CMK (cell line): ENCODE results near the gene DPP9.
"Not testable (repeated sequence)": the region's sequence is repeated elsewhere in the genome, so short reads cannot be mapped to it uniquely, and the experiment has no call there.

Source experiments
- DNase-seq: peaks from one replicate; pipeline ENCODE4 v3.0.0-alpha.2; 2010; ENCODE audit warnings: low read depth

DPP9 gene

GRCh38 chr19:4723595-4724514 is at the start of gene DPP9:
Gene DPP9 (minus strand): TSS chr19:4723842. CDS start chr19:4719906, 3,936 bp downstream.
- DNase-seq, result peak; percentile 99

GRCh38 chr19:4773047-4773640 is 49.5 kb upstream of the DPP9 start:
- DNase-seq, result no peak

- no peak for DNase-seq
These were observed 48.9 kb upstream of the DPP9 start for GRCh38 chr19:4772566-4772965.

GRCh38 chr19:4768934-4769777 is 45.5 kb upstream of the DPP9 start:
- DNase-seq, result peak; percentile 35

- DNase-seq, result no peak
These were observed 40.7 kb upstream of the DPP9 start for GRCh38 chr19:4764393-4764660.

DNA sequence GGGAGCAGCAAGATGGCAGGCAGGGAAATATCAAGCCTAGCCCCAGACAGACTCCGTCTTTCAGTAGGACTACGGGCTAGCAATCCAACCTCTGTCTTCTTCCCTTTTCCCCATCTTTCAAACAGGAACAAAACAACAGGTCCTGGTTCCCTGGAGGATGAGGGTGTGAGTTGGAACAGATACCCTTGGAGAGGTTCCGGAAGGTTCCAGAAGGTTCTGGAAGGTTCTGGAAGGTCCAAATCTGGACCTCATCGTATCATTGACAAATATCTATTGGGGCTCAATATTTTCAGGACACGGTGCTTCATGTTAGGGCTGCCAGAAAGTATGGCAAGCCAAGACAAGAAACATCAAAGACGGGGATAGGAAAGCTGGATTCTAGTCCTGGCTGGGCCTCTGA is 39.4 kb upstream of the DPP9 start:
- DNase-seq, result no peak

DNA sequence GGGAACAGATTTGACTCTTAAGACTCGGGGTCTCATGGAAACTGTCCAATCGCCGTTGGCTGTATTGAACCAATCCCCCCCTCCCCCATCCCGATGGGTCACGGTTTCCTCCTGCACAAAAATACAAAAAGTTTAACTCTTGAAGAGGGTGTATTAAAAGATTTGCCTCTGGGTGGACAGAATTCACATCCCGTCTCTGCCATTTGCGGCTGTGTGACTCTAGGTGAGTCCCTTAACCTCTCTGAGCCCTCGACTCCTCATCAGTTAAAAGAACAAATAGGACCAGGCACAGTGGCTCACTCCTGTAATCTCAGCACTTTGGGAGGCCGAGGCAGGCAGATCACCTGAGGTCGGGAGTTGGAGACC is 36.6 kb upstream of the DPP9 start:
- DNase-seq, result no peak

- DNase-seq, result peak; percentile 90
These were observed 36.0 kb upstream of the DPP9 start for GRCh38 chr19:4759388-4760284.

DNA sequence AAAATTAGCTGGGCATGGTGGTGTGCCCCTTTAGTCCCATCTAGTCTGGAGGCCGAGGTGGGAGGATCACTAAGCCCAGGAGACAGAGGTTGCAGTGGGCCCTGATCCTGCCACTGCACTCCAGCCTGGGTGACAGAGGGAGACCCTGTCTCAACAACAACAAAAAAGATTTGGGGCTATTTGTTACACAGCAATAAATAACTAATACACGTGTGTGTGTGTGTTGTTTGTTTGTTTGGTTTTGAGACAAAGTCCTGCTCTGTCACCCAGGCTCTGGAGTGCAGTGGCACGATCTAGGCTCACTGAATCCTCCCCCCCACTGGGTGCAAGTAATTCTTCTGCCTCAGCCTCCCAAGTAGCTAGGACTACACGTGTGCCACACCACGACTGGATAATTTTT is 35.0 kb upstream of the DPP9 start:
- no peak for DNase-seq

DNA sequence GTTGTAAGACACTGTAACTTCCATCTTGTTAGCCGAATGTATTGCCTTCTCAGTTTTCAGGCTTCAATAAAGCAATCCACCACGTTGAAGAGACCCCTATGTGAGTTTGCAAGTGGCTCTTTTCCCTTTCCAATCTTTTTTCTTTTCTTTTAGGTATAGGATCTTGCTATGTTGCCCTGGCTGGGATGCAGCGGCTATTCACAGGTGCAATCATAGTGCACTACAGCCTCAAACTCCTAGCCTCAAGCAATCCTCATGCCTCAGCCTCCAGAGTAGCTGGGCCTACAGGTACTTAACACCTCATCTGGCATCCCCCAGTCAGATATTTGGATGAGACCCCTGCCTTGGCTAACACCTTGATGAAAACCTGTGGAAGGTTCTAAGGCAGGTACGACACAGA is 34.4 kb upstream of the DPP9 start:
- DNase-seq, result no peak

DNA sequence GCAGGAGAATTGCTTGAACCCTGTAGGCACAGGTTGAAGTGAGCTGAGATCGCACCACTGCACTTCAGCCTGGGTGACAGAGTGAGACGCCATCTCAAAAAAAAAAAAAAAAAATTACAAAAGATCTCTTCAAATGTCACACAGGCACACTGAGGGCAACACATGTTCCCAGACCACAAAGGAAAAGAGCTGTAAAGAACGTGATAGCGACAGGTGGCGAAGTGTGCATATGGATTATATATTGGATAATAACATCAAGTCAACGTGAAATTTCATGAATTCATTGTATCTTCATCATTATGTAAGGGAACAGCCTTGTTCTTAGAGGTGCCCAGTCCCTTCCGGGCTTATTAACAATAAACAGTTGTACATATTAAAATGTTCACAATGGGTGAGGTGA is 31.8 kb upstream of the DPP9 start:
- no peak for DNase-seq

GRCh38 chr19:4754248-4754647 is 30.6 kb upstream of the DPP9 start:
- DNase-seq, result no peak

DNA sequence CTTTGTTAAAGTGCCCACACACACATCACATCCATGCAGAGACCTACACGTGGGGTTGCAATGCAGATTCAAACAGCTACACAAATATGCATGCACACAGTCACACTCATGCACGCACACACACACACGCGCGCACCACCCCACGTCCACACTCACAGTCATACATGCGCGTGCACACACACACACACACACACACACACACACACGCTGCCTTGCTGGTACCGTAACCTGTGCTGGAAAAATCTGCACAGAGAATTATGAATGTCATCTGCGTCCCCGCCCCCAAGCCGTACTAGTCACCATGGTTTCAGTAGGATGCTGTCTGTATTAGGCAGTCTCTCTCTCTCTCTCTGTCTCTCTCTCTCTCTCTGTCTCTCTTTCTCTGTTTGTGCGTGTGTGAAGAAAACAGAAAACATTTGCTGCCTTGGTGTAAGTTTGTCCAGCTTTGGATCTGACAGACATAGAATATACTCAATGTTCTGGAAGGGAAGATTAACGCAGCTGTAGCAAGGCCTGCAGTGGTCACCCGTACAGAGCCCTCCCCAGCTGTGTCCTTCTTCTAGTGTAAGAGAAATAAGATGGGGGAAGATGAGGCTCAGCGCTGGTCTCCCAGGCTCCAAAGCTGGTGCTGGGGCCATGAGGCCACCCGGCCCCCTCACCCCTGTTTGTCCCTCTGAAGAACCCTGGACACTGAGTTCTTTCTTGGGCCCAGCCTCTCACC is 26.4 kb upstream of the DPP9 start:
- no peak for DNase-seq

DNA sequence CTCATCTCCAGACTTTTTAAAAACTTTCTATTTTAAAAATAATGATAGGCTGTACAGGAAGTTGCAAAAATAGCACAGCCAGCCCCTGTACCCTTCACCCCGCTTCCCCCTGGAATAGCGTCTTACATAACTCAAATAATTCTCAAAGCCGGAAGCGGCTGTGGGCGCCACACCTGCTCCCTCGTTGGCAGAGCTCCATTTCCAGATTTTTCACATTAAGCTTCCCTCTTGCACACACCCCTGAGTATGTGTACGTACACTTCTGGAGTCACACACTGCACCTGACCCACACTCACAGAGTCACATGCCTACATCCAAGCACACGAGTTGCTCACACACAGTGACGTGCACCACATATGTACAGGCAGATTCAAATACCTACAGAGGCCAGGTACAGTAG is 24.9 kb upstream of the DPP9 start:
- DNase-seq, result no peak

DNA sequence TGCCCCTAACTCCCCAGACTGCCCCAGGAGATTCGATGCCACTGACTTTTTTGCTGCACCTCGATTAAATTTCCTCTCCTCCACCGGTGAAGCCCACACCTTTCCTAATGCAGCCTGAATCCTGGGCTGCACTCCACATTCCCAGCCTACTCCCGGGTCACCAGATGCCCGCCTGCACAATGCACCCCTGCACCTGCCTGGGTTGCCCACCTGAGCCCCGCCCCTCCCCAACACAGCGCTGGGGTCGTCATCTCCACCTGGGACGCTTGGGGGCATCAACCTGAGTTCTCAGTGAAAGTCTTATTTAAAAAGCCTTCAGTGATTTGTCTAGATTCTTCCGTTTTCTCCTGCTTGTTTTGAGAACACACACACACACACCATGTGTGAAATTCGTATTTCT is 24.5 kb upstream of the DPP9 start:
- no peak for DNase-seq

DNA sequence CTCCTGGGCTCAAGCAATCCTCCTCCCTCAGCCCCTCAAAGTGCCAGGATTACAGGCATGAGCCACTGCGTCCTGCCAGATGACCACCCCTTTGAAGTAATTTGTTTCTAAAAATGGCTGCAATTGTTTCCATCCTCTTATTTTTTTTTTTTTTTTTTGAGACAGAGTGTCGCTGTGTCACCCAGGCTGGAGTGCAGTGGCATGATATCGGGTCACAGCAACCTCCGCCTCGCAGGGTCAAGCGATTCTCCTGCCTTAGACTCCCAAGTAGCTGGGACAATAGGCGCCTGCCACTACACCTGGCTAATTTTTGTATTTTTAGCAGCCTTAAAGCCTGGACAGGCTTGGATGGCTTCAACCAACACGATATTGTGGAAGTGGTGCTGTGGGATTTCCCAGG is 22.3 kb upstream of the DPP9 start:
- no peak for DNase-seq

- not testable (repeated sequence) for DNase-seq
These were observed 21.5 kb upstream of the DPP9 start for GRCh38 chr19:4745175-4745574.

DNA sequence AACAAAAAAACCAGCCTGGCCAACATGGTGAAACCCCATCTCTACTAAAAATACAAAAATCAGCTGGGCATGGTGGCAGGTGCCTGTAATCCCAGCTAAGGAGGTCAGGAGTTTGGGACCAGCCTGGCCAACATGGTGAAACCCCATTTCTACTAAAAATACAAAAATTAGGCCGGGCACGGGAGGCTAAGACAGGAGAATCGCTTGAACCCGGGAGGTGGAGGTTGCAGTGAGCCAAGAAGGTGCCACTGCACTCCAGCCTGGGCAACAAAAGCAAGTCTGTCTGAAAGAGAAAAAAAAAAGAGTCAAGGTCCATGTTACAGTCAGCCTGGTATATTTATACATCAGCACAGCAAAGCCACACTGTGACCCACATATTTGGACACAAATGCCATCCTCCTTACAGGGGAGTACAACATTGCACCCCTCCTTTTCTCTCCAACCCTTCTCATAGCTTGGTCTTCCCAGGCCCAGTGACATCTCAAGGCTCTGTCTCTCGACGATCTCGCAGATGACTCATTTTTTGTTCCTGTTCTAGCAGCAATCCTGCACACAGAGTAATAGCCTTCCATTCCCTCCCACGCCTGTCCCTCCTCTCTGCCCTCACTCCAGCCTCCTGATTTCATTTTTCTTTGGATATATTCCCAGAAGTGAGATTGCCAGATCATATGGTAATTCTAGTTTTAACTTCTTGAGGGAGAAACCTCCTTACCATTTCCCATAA is 21.0 kb upstream of the DPP9 start:
- DNase-seq, result no peak

DNA sequence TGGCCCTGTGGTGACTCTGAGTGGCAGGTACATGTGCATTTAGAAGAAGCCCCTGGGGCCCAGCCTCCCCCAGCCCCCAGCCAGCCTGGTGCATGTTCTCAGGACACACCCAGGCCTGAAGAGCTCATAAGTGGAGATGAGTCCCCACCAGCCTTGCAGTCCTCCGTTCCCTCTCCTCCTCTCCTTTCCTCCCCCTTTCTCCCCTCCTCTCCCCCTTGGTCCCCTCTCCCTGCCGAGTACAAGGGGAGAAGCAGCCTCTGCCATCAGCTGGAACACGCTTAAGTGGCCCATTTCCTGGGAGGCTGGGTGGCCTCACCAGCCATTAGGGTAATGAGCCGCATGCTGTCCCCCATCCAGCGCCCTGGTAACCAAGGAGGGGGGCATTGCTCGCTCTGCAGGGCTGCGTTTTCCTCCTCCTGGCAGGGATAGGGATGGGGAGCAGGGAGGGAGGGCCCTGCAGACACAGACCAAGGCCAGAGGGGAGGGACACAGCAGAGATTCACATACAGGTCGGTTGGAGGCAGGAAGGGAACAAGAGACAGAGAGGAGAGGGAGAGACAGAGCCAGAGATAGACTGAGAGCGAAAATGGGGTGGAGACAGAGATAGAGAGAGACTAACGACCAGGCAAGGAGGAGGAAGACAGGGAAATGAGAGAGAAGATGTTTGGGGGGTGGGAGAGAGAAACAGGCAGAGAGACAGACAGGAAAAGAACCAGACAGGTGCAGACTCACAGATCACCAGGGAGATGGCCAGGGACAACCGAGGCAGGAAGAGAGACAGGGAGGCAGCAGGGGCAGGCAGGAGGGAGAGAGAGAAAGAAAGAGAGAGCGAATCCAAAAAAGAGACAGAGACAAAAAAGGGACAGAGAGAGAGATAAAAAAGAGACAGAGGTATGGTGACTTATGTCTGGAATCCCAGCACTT is 19.3 kb upstream of the DPP9 start:
- no peak for DNase-seq

GRCh38 chr19:4740092-4740491 is 16.4 kb upstream of the DPP9 start:
- no peak for DNase-seq
